Renal cortical epithelial cell (primary cell): Measurements from ENCODE around the gene SAFB. TPM values are rescaled to one million over a fixed set of nuclear protein-coding genes. Genes with fewer than 3 reads are reported as not detected.

Experiments used
- DNase-seq: peaks from one replicate; pipeline ENCODE4 v3.0.0-alpha.2; 2011; ENCODE audit warnings: low read depth
- total RNA-seq: library from RNA; depleted of rRNA; stranded (reverse); fragments of >200 nt; gene quantifications from 2 replicates; pipeline ENCODE4 v1.2.3, GENCODE V29; 2014

Gene SAFB
- total RNA-seq, 1 donor from 2014 or later = 86.8 TPM

DNA sequence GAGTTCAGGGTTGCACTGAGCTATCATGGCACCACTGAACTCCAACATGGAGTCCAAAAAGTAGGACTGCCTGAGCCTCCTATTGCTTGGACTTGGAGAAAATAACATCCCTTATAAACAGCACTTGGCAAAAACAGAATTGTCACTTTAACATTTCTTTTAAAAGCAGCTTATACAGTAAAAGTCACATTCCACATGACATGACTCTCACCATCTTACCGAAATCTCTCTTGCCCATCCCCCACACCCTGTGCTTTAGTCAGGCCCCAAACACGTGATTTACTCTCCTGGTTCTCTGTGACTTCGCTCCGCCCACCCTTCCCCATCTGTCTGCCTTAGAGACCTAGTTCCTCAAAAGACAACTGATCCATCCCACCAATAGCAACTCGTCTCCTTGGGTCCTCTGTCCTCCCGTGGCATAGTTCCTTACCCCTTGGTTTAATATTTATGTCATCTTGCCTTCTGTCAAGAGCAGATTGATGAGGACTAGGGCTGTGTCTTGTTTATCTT, 4.6 kb downstream of the SAFB start:
- no peak for DNase-seq

DNA sequence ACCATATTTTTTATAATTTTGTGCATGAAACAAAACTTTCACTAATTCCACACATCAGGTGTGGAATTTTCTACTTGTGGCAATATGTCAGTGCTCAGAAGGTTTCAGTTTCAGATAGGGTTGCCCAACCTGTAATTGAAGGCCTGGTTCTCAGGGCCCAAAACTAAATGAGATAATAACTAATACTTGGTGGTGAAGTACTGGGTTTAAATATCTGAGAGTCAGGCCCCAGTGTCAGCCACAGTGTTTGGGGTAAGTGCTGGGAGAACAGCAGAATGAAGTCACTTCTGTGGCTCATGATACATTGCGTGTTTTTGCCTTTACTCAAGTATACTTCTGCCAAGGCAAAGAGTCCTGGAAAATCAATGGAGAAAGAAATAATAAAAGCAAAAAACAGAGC, 5.6 kb downstream of the SAFB start:
- no peak for DNase-seq

DNA sequence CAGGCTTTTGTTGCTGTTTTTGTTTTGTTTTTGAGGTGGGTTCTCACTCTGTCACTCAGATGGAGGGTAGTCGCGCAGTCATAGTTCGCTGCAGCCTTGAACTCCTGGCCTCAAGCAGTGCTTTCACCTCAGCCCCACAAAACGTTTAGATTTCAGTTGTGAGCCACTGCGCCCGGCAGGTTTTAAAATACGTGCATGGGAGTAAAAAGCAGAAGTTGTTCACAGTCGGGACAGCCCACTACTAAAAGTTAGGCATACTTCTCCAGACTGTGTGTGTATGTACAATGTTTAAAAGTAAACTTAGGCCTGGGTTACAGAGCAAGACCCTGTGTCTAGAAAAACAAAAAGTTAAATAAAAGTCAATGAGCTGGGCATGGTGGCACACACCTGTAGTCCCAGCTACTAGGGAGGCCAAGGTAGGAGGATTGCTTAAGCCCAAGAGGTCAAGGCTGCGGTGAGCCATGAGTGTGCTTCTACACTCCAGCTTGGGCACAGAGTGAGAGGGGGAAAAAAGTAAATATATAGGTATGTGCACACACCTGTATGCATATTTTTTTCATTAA, 6.1 kb downstream of the SAFB start:
- no peak for DNase-seq

DNA sequence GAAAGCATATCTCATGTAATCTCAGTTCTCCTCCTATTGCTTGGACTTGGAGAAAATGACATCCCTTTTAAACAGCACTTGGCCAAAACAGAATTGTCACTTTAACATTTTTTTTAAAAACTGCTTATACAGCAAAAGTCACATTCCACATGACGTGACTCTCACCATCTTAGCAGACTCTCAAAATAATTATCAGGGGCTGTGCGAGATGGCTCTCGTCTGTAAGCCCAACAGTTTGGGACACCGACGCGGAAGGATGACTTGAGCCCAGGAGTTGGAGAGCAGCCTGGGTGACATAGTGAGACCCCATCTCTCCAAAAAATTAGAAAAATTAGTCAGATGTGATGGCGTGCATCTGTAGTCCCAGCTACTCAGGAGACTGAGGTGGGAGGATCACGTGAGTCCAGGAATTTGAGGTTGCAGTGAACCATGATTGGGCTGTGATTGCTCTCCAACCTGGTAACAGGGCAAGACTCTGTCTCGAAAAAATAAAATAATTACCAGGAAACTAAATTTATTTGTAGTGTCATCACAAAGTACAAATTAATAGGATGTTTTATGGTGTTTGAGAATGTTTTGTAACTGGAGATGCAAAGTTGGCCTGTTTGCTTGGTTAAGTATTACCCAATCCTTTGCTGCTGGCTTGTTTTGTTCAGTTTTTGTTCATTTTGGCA, 8.8 kb downstream of the SAFB start:
- DNase-seq = no peak

DNA sequence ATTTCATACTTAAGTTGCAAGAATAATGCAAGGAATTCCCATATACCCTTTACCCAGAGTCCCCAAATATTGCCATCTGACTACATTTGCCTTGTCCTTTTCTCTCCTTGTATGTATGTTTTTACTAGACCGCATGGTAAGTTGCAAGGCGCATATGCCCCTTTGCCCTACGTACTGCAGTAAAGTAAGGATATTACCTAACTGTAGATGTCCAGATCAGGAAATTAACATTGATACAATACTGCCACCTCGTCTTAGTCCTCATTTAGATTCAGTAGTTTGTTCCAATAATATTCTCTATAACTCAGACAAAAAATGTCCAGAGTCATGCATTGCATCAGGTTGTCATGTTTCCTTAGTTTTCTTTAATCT, 9.3 kb downstream of the SAFB start:
- DNase-seq = no peak

- no peak for DNase-seq
These were observed 9.8 kb downstream of the SAFB start for GRCh38 chr19:5632657-5633056.

DNA sequence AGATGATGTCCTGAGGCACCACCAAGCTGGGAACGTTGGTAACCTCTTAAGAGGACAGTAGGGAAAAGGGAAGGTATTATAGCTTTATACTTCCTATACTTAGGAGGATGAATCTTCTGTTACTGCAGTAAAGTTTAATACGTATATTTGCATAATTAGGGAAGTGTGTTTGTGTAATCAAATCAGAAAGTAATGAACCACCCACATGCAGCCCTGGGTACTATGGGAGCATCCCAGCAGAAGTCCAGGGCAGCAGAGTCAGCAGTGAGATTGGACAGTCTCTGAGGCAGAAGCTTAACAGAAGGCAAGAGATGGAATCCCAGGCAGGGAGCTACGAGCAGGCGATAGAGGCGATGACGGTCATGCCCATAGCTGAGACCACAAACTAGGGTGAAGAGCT, 12.5 kb downstream of the SAFB start:
- no peak for DNase-seq

DNA sequence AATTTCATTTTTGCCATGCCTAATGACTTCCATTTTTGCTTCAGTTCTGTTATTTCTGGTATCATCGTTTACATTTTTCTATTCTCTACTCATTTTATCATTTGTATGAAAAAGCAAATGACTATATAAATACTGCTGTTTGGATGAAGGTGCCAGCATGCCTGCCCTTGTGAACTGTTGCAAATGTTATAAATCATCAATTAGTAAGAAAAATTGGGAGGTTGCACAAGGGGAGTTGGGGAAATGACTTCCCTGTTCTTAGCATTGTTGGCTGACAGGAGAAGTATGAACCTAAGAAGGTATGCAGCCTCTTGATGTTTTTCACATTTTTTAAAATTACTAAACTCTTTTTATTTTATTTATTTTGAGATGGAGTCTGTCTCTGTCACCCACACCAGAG, 15.1 kb downstream of the SAFB start:
- DNase-seq = no peak

- no peak for DNase-seq
These were observed 18.3 kb downstream of the SAFB start for GRCh38 chr19:5641171-5641570.

DNA sequence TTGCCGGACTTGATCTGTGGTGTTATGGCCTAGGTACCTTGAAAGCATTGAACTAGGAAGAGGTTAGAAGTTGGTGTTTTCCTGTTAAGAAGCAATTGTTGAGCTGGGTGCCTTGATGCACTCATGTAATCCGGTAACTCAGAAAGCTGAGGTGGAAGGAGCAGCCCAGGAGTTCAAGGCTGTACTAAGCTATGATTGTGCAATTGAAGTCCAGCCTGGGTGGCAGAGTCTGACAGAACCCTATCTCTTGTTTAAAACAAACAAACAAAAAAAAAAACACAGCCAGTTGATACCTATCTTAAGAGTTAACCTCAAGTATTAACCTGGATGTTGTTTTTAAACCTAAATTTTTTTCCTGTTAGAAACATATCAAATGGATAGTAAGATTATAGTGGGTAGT, 19.3 kb downstream of the SAFB start:
- no peak for DNase-seq

GRCh38 chr19:5643060-5643459, 20.2 kb downstream of the SAFB start:
- no peak for DNase-seq

- DNase-seq = no peak
These were observed 21.2 kb downstream of the SAFB start for GRCh38 chr19:5644037-5644436.

GRCh38 chr19:5645409-5645808, 22.5 kb downstream of the SAFB start:
- no peak for DNase-seq

DNA sequence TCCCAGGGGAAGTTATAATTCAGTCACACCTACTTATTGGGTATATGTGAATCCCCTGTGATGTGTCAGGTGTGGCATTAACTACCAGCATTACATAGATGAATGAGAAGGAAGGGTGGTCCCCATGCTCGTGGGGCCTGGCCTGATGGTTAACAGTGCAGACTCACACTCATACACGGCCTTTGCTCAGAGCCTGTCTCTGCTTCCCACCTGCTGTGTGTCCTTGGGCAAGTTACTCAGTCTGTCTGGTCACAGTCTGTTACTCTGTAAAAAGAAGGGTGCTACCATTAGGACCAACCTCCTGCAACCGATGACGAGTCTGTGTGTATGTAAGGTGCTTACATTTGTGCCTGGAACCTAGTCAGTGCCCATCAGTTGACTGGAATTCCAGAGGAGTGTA, 23.8 kb downstream of the SAFB start:
- DNase-seq = no peak

GRCh38 chr19:5648464-5648863, 25.6 kb downstream of the SAFB start:
- DNase-seq = no peak

- DNase-seq = no peak
These were observed 28.5 kb downstream of the SAFB start for GRCh38 chr19:5651361-5651760.

GRCh38 chr19:5652261-5652660, 29.4 kb downstream of the SAFB start:
- DNase-seq = no peak

DNA sequence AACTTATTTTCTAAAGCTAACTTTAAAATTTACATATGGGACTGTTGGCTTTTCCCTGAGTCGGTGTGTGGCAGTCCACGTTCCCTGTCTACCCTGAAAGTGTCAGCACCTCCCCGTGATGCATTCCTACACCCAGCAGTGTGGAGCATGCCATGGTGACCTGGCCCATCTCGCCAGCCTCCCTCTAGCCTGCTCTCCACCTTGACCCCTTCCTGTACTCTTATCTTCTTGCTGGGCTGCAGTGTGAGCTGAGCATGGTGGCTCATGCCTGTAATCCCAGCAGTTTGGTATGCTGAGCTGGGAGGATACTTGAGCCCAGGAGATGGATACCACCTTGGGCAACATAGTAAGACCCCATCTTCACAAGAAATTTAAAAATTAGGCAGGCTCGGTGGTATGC, 32.0 kb downstream of the SAFB start:
- DNase-seq = no peak

GRCh38 chr19:5655412-5655811, 32.5 kb downstream of the SAFB start:
- DNase-seq = no peak

DNA sequence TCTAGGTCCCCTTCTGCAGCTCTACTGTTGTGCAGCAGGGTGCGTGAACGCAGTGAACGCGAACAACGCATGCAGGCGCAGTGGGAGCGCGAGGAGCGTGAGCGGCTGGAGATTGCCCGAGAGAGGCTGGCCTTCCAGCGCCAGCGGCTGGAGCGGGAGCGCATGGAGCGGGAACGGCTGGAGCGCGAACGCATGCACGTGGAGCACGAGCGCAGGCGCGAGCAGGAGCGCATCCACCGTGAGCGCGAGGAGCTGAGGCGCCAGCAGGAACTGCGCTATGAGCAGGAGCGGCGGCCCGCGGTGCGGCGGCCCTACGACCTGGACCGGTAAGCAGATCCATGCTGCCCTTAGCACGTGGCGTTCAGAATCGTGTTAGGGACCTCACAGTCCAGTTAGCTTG, 38.6 kb downstream of the SAFB start:
- DNase-seq = no peak

DNA sequence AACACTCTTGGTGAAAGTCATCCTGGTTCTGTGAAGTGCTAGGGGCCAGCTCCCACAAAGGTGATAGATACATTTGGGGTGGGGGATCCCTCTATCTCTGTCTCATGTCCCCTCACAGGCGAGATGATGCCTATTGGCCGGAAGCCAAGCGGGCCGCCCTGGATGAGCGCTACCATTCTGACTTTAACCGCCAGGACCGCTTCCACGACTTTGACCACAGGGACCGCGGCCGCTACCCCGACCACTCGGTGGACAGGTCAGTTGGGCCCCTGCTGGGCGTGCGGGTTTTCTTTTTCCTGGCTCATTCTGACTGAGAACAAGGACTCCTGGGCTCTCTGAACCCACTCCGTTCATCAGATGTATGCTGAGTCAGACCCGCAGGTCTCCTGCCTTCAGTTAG, 41.0 kb downstream of the SAFB start:
- no peak for DNase-seq

DNA sequence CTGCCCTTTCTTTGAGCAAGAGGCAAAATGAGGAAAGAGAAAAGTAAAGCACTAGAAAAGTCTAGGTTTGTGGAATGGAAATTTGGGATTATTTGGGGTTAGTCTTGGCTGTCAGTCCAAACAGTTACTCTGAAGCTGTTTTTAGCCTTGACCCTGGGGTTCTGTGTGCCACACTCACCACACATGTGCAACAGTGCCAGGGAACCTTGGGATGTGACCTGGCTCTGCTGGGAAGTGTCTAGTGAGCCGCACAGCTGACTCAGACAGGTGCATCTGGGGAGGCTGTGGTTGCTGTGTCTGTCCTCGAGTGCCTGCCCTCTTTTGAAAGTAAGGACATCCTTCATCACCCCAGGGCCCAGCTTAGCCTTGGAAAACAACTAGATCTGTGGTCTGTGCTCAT, 41.6 kb downstream of the SAFB start:
- DNase-seq = no peak

DNA sequence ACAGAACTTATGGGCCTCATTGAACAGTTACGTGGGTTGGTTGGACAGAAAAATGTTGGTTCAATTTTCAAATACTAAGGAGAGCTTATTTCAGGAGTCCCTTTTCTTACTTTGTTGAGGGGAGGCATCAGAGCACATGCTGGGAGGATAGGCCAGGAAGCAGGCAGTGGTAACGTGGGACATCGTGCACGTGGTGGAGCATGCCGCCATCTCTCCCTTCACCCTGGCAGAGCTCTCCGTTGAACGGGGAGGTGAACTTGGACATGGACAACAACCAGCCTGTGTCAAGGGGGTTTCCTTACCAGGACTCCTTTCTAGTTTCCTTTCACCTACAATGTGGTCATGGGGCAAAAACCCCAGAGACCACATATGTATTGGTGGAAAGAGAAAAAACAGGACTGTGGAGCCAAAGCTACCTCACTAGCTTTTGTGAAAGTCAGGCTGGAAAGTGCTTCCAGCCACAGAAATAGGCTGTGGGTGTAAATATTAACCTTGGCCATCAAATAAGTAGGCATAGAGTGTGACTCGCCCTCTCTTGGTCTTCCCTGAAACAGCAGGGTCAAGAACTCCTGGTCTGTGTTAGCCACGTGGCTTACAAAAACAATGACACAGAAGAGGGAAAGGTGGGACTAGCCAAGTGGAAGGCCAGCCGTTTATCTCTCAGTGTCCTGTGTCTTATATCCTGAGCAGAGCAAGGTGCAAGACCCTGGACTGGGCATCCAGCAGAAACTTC, 43.1 kb downstream of the SAFB start:
- DNase-seq = peak; percentile 95
